Measurements from ENCODE around the gene ANXA10. TPM values are rescaled to one million over a fixed set of nuclear protein-coding genes. Genes with fewer than 3 reads are reported as not detected.
"Not testable (repeated sequence)": the region's sequence is repeated elsewhere in the genome, so short reads cannot be mapped to it uniquely, and the experiment has no call there.

Gene ANXA10
- total and polyA plus RNA-seq, 12 donors = not detected

DNA sequence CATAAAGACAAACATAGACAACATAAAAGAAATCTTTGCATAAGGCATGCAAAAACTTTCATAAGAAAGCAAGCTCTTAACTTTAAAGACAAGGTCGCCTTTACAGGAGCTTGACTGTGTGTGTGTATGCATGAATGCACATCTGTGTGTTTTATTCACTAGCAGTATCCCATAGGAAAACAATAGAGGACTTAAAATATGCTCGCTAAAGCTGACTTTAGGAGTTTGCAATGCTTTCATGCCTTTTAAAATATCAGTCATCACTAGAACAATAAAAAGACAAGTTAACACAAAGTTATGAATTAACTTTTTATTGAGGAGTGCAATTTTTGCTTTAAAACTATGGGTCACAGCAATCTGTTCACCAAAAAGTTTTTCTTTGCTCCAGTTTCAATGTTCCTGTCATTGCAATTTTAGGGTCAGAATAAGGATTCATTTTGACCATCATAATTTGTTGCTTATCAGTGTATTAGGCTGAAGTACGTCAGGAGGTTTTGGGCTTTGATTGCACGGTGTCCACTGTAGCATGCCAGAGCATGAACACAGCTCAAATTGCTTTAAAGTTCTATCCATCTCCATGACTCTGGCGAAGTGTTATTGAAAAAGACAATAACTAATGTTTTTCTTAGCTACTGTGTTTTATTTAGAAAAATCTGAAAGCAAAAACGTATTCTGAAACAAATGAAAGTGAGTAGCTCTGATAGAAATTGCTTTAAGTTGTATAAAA, 36.9 kb downstream of the ANXA10 start:
- H3K27ac ChIP-seq = no peak overlapping the region
- intact Hi-C loops (cut with DNase I) = no loop called here
- H3K9me3 ChIP-seq = peaks cover 0 to 6% (median 0%) of the 10 kb centered on the region in 11 donors
- H3K36me3 ChIP-seq = no peaks in the 10 kb centered on the region
- no peaks in the 10 kb centered on the region for H3K4me1 ChIP-seq
- no peak for TF ChIP-seq CTCF (IDR thresholded peaks at IDR 0.05)
- H3K4me3 ChIP-seq = no peak overlapping the region
- 45 to 61% methylated on average over 6 of the region's 6 CpGs for WGBS, 2 donors
- no peak for DNase-seq
- no peak for ATAC-seq
- H3K27me3 ChIP-seq = no peaks in the 10 kb centered on the region

GRCh38 chr4:168129802-168130201, 37.5 kb downstream of the ANXA10 start:
- Histone ChIP-seq H3K27me3 (no peaks in the 10 kb centered on the region), H3K4me1 (no peaks in the 10 kb centered on the region), H3K4me3 (no peak overlapping the region), H3K27ac (no peak overlapping the region), H3K9me3 (peaks cover 0 to 6% (median 0%) of the 10 kb centered on the region in 11 donors), H3K36me3 (no peaks in the 10 kb centered on the region)
- intact Hi-C loops (cut with DNase I) = no loop called here
- no peak for TF ChIP-seq CTCF (IDR thresholded peaks at IDR 0.05)
- DNase-seq (no peak), ATAC-seq (no peak)
- 66 to 79% methylated on average over 2 of the region's 2 CpGs for WGBS, 2 donors

DNA sequence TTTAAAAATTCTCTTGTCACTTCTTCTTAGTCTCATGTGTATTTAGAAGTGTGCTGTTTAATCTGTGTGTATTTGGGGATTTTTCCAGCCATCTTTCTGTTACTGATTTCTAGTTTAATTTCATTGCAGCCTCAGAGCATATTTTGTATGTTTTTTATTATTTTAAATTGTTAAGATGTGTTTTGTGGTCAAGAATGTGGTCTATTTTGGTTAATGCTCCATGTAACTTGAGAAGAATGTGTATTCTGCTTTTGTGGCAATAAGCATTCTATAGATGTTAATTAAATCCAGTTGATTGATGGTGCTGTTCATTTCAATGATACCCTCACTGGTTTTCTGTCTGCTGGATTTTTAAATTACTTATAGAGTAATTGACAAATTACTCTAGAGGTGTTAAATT, 38.9 kb downstream of the ANXA10 start:
- no peaks in the 10 kb centered on the region for H3K4me1 ChIP-seq
- no peak for ATAC-seq
- H3K27ac ChIP-seq = no peak overlapping the region
- H3K4me3 ChIP-seq = no peak overlapping the region
- no peaks in the 10 kb centered on the region for H3K27me3 ChIP-seq
- no peak for DNase-seq
- peaks cover 0 to 6% (median 0%) of the 10 kb centered on the region in 11 donors for H3K9me3 ChIP-seq
- intact Hi-C loops (cut with DNase I) = no loop called here
- no peaks in the 10 kb centered on the region for H3K36me3 ChIP-seq
- no peak for TF ChIP-seq CTCF (IDR thresholded peaks at IDR 0.05)

DNA sequence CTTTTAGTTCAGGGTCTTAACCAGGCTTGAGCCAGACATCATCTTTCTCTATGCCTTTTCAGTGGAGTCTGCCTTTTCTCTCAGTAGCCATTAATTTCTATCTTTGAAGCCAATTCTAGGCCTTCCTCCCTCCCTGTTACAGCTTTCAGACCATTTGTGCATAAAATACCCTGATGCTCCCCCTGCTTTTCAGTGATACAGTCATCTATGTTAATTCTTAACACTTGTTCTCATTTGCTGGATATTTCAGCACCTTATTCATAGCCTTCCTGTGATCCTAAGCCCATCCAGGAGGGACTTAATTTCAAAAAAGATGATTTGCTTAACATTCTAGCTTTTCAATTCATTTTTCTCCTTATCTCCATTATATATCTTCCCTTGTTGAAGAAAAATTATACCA, 42.3 kb downstream of the ANXA10 start:
- Histone ChIP-seq H3K4me1 (no peaks in the 10 kb centered on the region), H3K27me3 (no peaks in the 10 kb centered on the region), H3K27ac (no peak overlapping the region), H3K9me3 (peaks cover 0 to 6% (median 0%) of the 10 kb centered on the region in 11 donors), H3K36me3 (no peaks in the 10 kb centered on the region), H3K4me3 (no peak overlapping the region)
- ATAC-seq = no peak
- intact Hi-C loops (cut with DNase I) = no loop called here
- TF ChIP-seq CTCF (IDR thresholded peaks at IDR 0.05) = no peak
- no peak for DNase-seq

DNA sequence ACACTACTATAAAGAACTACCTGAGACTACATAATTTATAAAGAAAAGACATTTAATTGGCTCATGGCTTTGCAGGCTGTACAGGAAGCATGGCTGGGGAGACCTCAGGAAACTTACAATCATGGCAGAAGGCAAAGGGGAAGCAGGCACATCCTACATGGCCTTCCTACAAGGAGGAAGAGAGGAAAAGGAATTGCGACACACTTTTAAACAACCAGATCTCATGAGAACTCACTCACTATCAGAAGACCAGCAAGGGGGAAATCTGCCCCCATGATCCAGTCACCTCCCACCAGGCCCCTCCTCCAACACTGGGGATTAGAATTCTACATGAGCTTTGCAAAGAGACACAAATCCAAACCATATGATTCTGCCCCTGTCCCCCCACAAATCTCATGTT, 43.5 kb downstream of the ANXA10 start:
- 69 to 76% methylated on average over 1 of the region's 1 CpG for WGBS, 2 donors
- ATAC-seq; DNase-seq; H3K27ac ChIP-seq; H3K9me3 ChIP-seq; H3K4me3 ChIP-seq; H3K4me1 ChIP-seq; H3K36me3 ChIP-seq; H3K27me3 ChIP-seq; intact Hi-C loops (cut with DNase I): not testable (repeated sequence)

- ATAC-seq; H3K27me3 ChIP-seq; H3K27ac ChIP-seq; H3K4me1 ChIP-seq; H3K4me3 ChIP-seq; DNase-seq; H3K36me3 ChIP-seq; H3K9me3 ChIP-seq; intact Hi-C loops (cut with DNase I): not testable (repeated sequence)
- WGBS, 2 donors = 93 to 94% methylated on average over 2 of the region's 2 CpGs
Measured at GRCh38 chr4:168137695-168138094, 45.4 kb downstream of the ANXA10 start.
